H9 (cell line): Measurements from ENCODE around the gene TLR5. TPM values are rescaled to one million over a fixed set of nuclear protein-coding genes. Genes with fewer than 3 reads are reported as not detected.

ENCODE experiments used
- DNase-seq: peaks from one replicate; pipeline ENCODE4 v3.0.0-alpha.2; 2017
- H2AFZ ChIP-seq: one replicate; pipeline ENCODE4 v1.6.1; 2013; ENCODE audit warnings: mild to moderate bottlenecking, low read length, control low read depth, moderate library complexity
- H2AK5ac ChIP-seq: 2 replicates; pipeline ENCODE4 v1.6.1; 2013; ENCODE audit warnings: low read length, control low read depth, mixed read lengths; ENCODE audit not compliant: insufficient read length
- H2BK120ac ChIP-seq: one replicate; pipeline ENCODE4 v1.6.1; 2013; ENCODE audit warnings: low read depth, mild to moderate bottlenecking, low read length, control low read depth, inconsistent platforms; ENCODE audit not compliant: poor library complexity, severe bottlenecking
- H2BK12ac ChIP-seq: 2 replicates; pipeline ENCODE4 v1.6.1; 2013; ENCODE audit warnings: low read length, control low read depth, mixed read lengths, low read depth; ENCODE audit not compliant: insufficient read length
- H2BK15ac ChIP-seq: 2 replicates; pipeline ENCODE4 v1.6.1; 2013; ENCODE audit warnings: low read depth, low read length, control low read depth
- H2BK20ac ChIP-seq: one replicate; pipeline ENCODE4 v1.6.1; 2013; ENCODE audit warnings: low read depth, mild to moderate bottlenecking, low read length, control low read depth, inconsistent platforms; ENCODE audit not compliant: poor library complexity, severe bottlenecking
- H2BK5ac ChIP-seq: 2 replicates; pipeline ENCODE4 v1.6.1; 2013; ENCODE audit warnings: low read length, control low read depth, mixed read lengths; ENCODE audit not compliant: insufficient read length
- H3K14ac ChIP-seq: 2 replicates; pipeline ENCODE4 v1.6.1; 2013; ENCODE audit warnings: low read length, control low read depth; ENCODE audit not compliant: insufficient read depth
- H3K18ac ChIP-seq: 2 replicates; pipeline ENCODE4 v1.6.1; 2013; ENCODE audit warnings: low read depth, mild to moderate bottlenecking, mixed read lengths, low read length, control low read depth; ENCODE audit not compliant: insufficient read length
- H3K23ac ChIP-seq: 2 replicates; pipeline ENCODE4 v1.6.1; 2013; ENCODE audit warnings: low read length, control low read depth, mixed read lengths, low read depth; ENCODE audit not compliant: insufficient read length
- H3K23me2 ChIP-seq: 2 replicates; pipeline ENCODE4 v1.6.1; 2013; ENCODE audit warnings: low read depth, mild to moderate bottlenecking, mixed read lengths, low read length, control low read depth; ENCODE audit not compliant: insufficient read length, poor library complexity, severe bottlenecking
- H3K27ac ChIP-seq: 2 replicates; pipeline ENCODE4 v1.5.1; 2013; ENCODE audit warnings: low read length, control low read depth, mixed read lengths, low read depth; ENCODE audit not compliant: insufficient read length
- H3K27me3 ChIP-seq: 2 replicates; pipeline ENCODE4 v1.6.1; 2013; ENCODE audit warnings: low read length, control low read depth, inconsistent platforms; ENCODE audit not compliant: insufficient read depth
- H3K4ac ChIP-seq: 2 replicates; pipeline ENCODE4 v1.6.1; 2013; ENCODE audit warnings: low read depth, mild to moderate bottlenecking, control low read depth, inconsistent platforms, low read length, moderate library complexity
- H3K4me1 ChIP-seq: 2 replicates; pipeline ENCODE4 v1.6.1; 2013; ENCODE audit warnings: low read length, control low read depth, inconsistent platforms; ENCODE audit not compliant: insufficient read depth
- H3K4me2 ChIP-seq: 2 replicates; pipeline ENCODE4 v1.6.1; 2013; ENCODE audit warnings: low read length, control low read depth, mixed read lengths; ENCODE audit not compliant: insufficient read length, insufficient read depth
- H3K56ac ChIP-seq: 2 replicates; pipeline ENCODE4 v1.6.1; 2013; ENCODE audit warnings: low read depth, mild to moderate bottlenecking, mixed read lengths, low read length, control low read depth; ENCODE audit not compliant: insufficient read length
- H3K79me1 ChIP-seq: 2 replicates; pipeline ENCODE4 v1.6.1; 2013; ENCODE audit warnings: low read depth, mild to moderate bottlenecking, moderate library complexity, low read length, control low read depth, inconsistent platforms; ENCODE audit not compliant: insufficient read depth, poor library complexity, severe bottlenecking
- H3K79me2 ChIP-seq: 2 replicates; pipeline ENCODE4 v1.6.1; 2013; ENCODE audit warnings: low read length, control low read depth, inconsistent platforms; ENCODE audit not compliant: insufficient read depth
- H3K9ac ChIP-seq: 2 replicates; pipeline ENCODE4 v1.6.1; 2013; ENCODE audit warnings: low read length, control low read depth, mixed read lengths; ENCODE audit not compliant: insufficient read length; ENCODE audit errors: extremely low read depth
- H3K9me3 ChIP-seq: one replicate; pipeline ENCODE4 v1.6.1; 2013; ENCODE audit warnings: low read depth, low read length, inconsistent platforms; ENCODE audit not compliant: control insufficient read depth
- H3T11ph ChIP-seq: one replicate; pipeline ENCODE4 v1.6.1; 2013; ENCODE audit warnings: mild to moderate bottlenecking, low read length, control low read depth, inconsistent platforms
- H4K20me1 ChIP-seq: one replicate; pipeline ENCODE4 v1.6.1; 2013; ENCODE audit not compliant: control insufficient read depth, insufficient read length, insufficient read depth
- H4K5ac ChIP-seq: 2 replicates; pipeline ENCODE4 v1.6.1; 2013; ENCODE audit warnings: low read depth, mild to moderate bottlenecking, mixed read lengths, low read length, control low read depth; ENCODE audit not compliant: insufficient read length
- H4K8ac ChIP-seq: replicated peaks from 2 replicates; pipeline ENCODE4 v1.6.1; 2013; ENCODE audit warnings: low read length, control low read depth, mixed read lengths, low read depth; ENCODE audit not compliant: insufficient read length
- H4K91ac ChIP-seq: 2 replicates; pipeline ENCODE4 v1.6.1; 2013; ENCODE audit warnings: low read depth, mild to moderate bottlenecking, moderate library complexity, mixed read lengths, low read length, control low read depth; ENCODE audit not compliant: insufficient read length
- H3K27ac Mint-ChIP-seq, 3 experiments: 2 replicates in 2 of 3; 3 replicates in 1 of 3; pipeline ENCODE4 v1.8.0; 2020 to 2021; ENCODE audit warnings: mixed read lengths in 3 of 3, mild to moderate bottlenecking in 1 of 3, moderate library complexity in 1 of 3
- H3K27me3 Mint-ChIP-seq: 2 replicates; pipeline ENCODE4 v1.8.0; 2021; ENCODE audit warnings: low read depth, mild to moderate bottlenecking, moderate library complexity, mixed read lengths
- H3K36me3 Mint-ChIP-seq, 3 experiments: 2 replicates in 2 of 3; 3 replicates in 1 of 3; pipeline ENCODE4 v1.8.0; 2020 to 2021; ENCODE audit warnings: low read depth in 3 of 3, mixed read lengths in 3 of 3; ENCODE audit not compliant: insufficient read depth in 1 of 3
- H3K4me1 Mint-ChIP-seq, 2 experiments: 2 replicates each; pipeline ENCODE4 v1.8.0; 2020; ENCODE audit warnings: mixed read lengths in 2 of 2
- H3K4me3 Mint-ChIP-seq, 2 experiments: 2 replicates in 1 of 2; 3 replicates in 1 of 2; pipeline ENCODE4 v1.8.0; 2020 to 2021; ENCODE audit warnings: mild to moderate bottlenecking in 2 of 2, mixed read lengths in 2 of 2, moderate library complexity in 1 of 2
- H3K9me3 Mint-ChIP-seq, 2 experiments: 2 replicates in 1 of 2; 3 replicates in 1 of 2; pipeline ENCODE4 v1.8.0; 2020; ENCODE audit warnings: mild to moderate bottlenecking in 2 of 2, mixed read lengths in 2 of 2, moderate library complexity in 1 of 2
- WGBS: extraction: QIAGEN DNeasy Blood & Tissue Kit; methylation state at CpG from one replicate; pipeline ENCODE4 v1.1.7; 2013; ENCODE audit warnings: missing lambda C conversion rate, low lambda C conversion rate, mixed read lengths; ENCODE audit not compliant: insufficient read length; ENCODE audit errors: extremely low coverage; 5-methylcytosine and 5-hydroxymethylcytosine counted together
- total RNA-seq: library from RNA; stranded (reverse); gene quantifications from 2 replicates; pipeline ENCODE4 v1.2.1, GENCODE V29; 2021
- TF ChIP-seq, protein P1 (sequence below): fragments of 200-600 bp; sonication (generic); conservative IDR thresholded peaks from 3 replicates; pipeline ENCODE4 v1.8.0; 2021; ENCODE audit warnings: antibody characterized with exemption, mild to moderate bottlenecking

TLR5 gene
- total RNA-seq, 1 experiment from 2014 or later: not detected

DNA sequence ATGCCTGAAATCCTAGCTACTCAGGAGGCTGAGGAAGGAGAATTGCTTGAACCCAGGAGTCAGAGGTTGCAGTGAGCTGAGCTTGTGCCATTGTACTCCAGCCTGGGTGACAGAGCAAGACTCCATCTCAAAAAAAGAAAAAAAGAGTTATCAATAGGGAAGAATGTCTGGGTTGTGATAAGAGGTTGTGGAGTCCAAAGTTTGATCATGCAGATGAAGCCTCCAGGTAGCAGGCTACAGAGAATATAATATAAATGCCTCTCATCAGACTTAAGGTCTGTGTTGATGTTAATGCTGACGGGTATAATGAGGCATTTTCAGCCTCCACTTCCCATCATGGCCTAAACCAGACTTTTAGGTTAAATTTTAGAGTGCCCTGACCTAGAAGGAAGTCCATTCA, 24.6 kb downstream of the TLR5 start:
- Histone ChIP-seq H3K27ac (no peak overlapping the region), H4K5ac (no peak overlapping the region), H2AFZ (no peak overlapping the region), H3K14ac (no peak overlapping the region), H2BK12ac (no peak overlapping the region), H3K9ac (no peak overlapping the region), H4K20me1 (no peaks in the 10 kb centered on the region), H3K79me2 (no peaks in the 10 kb centered on the region), H2BK20ac (no peak overlapping the region), H3K56ac (no peak overlapping the region), H3K23ac (no peak overlapping the region), H3T11ph (no peak overlapping the region), H2AK5ac (no peak overlapping the region), H2BK120ac (no peak overlapping the region), H2BK15ac (no peak overlapping the region), H4K91ac (no peak overlapping the region), H2BK5ac (no peak overlapping the region), H3K9me3 (no peaks in the 10 kb centered on the region), H3K4me1 (no peaks in the 10 kb centered on the region; the same call in 1 of the 2 replicates), H4K8ac (no peak overlapping the region), H3K23me2 (no peaks in the 10 kb centered on the region), H3K18ac (no peak overlapping the region), H3K4me2 (no peak overlapping the region), H3K79me1 (no peaks in the 10 kb centered on the region), H3K27me3 (no peaks in the 10 kb centered on the region; the same call in 1 of the 2 replicates), H3K4ac (no peak overlapping the region)
- no CpG with 5 or more reads among the region's 1 CpG for whole genome bisulfite sequencing
- Mint-ChIP-seq H3K27ac (no peak overlapping the region), H3K4me3 (no peak overlapping the region), H3K27me3 (peaks cover 18% of the 10 kb centered on the region), H3K4me1 (peaks cover 15 to 18% of the 10 kb centered on the region in 2 experiments), H3K36me3 (no peaks in the 10 kb centered on the region), H3K9me3 (no peaks in the 10 kb centered on the region; a peak in 1 of 5 replicates)
- TF ChIP-seq, protein P1, sequence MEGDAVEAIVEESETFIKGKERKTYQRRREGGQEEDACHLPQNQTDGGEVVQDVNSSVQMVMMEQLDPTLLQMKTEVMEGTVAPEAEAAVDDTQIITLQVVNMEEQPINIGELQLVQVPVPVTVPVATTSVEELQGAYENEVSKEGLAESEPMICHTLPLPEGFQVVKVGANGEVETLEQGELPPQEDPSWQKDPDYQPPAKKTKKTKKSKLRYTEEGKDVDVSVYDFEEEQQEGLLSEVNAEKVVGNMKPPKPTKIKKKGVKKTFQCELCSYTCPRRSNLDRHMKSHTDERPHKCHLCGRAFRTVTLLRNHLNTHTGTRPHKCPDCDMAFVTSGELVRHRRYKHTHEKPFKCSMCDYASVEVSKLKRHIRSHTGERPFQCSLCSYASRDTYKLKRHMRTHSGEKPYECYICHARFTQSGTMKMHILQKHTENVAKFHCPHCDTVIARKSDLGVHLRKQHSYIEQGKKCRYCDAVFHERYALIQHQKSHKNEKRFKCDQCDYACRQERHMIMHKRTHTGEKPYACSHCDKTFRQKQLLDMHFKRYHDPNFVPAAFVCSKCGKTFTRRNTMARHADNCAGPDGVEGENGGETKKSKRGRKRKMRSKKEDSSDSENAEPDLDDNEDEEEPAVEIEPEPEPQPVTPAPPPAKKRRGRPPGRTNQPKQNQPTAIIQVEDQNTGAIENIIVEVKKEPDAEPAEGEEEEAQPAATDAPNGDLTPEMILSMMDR: no peak
- no peak for DNase-seq
